GM23248 (cell line): Measurements from ENCODE around the gene GRIA1.

ENCODE experiments used
- EZH2 ChIP-seq: fragments of 200-600 bp; sonication (generic); IDR thresholded peaks from 2 replicates; pipeline ENCODE4 v1.6.1; 2018; ENCODE audit warnings: antibody characterized with exemption, mild to moderate bottlenecking; ENCODE audit not compliant: insufficient read depth, poor library complexity, severe bottlenecking
- EZH2phosphoT487 ChIP-seq: fragments of 200-600 bp; sonication (generic); IDR thresholded peaks from 2 replicates; pipeline ENCODE4 v1.6.1; 2018; ENCODE audit warnings: antibody characterized with exemption, moderate library complexity, mild to moderate bottlenecking, low read depth; ENCODE audit not compliant: insufficient read depth

DNA sequence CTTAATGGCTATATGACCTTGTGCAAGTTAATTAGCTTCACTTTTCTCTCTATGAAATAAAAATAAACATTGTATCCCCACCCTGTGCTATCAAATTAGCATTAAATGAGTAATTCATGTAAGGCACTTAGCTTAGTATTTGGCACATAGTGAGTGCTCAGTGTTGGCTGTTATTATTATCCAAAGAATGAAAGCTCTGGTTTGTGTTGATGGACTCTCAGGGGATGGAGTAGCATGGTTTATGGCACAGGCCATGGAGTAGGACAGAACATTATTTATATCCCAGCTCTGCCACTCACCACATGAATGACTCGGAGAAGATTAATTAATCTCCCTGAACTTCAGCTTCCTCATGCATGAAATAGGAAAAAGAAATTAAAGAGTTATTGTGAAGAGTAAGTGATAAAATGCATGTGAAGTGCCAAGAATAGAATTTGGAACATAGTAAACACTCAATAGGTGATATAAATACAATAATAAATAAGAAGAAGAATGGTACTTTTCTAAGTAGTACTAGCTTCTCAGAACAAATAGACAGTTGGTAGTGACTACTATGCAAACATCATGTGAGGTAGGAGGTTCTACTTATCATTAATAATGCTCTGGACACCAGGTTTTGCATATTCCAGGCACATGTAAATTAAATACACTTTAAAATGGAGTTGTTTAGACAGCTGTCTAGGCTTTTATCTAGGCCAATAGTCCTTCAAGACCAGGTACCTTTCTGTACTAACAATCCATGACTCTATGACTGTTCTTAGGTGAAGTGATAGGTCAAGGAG lies 146.4 kb downstream of the GRIA1 start:
- TF ChIP-seq EZH2 = no peak
- TF ChIP-seq EZH2phosphoT487 = no peak
